BLaER1 (cell line): Measurements from ENCODE around the gene H1-8.
A peak's percentile ranks its signal among the peaks of the same experiment; 100 is the strongest.

Source experiments
- H3K27ac ChIP-seq: shearing (Covaris generic); formaldehyde crosslinking; 2 replicates; pipeline ENCODE4 v1.8.1; 2022
- H3K27me3 ChIP-seq: shearing (Covaris generic); formaldehyde crosslinking; 2 replicates; pipeline ENCODE4 v1.8.1; 2022
- H3K36me3 ChIP-seq: shearing (Covaris generic); formaldehyde crosslinking; 2 replicates; pipeline ENCODE4 v1.8.1; 2022
- H3K4me1 ChIP-seq: shearing (Covaris generic); formaldehyde crosslinking; 2 replicates; pipeline ENCODE4 v1.8.1; 2022
- H3K4me2 ChIP-seq: shearing (Covaris generic); formaldehyde crosslinking; 2 replicates; pipeline ENCODE4 v1.8.1; 2022
- H3K4me3 ChIP-seq: shearing (Covaris generic); formaldehyde crosslinking; 2 replicates; pipeline ENCODE4 v1.8.1; 2022
- H3K9ac ChIP-seq: shearing (Covaris generic); formaldehyde crosslinking; 2 replicates; pipeline ENCODE4 v1.8.1; 2022
- H3K9me3 ChIP-seq: shearing (Covaris generic); formaldehyde crosslinking; 2 replicates; pipeline ENCODE4 v1.8.1; 2022
- H4K20me1 ChIP-seq: shearing (Covaris generic); formaldehyde crosslinking; 2 replicates; pipeline ENCODE4 v1.8.1; 2022
- Cebpa-rat ChIP-seq: shearing (Covaris generic); IDR thresholded peaks from 2 replicates; pipeline ENCODE4 v1.8.1; 2022

Gene H1-8

DNA sequence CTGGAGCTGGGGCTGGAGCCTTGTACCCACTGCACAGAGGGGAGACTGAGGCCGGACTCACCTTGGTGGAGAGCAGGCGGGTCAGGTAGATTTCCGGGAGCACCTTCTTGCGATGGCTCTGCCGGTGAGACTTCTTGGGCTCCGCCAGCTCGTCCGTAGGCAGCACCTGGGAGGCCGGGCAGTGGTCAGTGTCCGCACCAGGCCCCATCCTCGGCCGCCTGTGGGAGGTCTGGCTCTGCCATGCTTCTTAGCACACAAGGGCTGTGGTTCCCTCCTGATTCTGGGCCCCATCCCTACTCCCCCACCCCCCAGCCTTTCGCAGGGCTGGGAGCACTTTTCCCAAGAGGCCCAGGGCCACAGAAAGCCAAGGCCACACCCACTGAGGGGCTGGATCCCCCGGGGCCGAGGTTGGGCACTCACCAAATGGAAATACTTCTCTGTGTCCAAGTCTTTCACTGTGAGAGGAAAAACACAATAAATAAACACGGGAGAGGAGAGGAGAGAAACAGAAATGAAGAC, 17.4 kb downstream of the H1-8 start:
- H3K9me3 ChIP-seq = no peaks in the 10 kb centered on the region
- H3K4me3 ChIP-seq = peak overlapping the region; percentile 59
- H4K20me1 ChIP-seq = no peaks in the 10 kb centered on the region
- no peaks in the 10 kb centered on the region for H3K27me3 ChIP-seq
- H3K4me2 ChIP-seq = peak overlapping the region; percentile 88
- peaks cover 77% of the 10 kb centered on the region for H3K4me1 ChIP-seq
- no peak for TF ChIP-seq Cebpa-rat
- H3K27ac ChIP-seq = peak overlapping the region; percentile 93
- H3K36me3 ChIP-seq = peaks cover 81% of the 10 kb centered on the region
- H3K9ac ChIP-seq = peak overlapping the region; percentile 79

DNA sequence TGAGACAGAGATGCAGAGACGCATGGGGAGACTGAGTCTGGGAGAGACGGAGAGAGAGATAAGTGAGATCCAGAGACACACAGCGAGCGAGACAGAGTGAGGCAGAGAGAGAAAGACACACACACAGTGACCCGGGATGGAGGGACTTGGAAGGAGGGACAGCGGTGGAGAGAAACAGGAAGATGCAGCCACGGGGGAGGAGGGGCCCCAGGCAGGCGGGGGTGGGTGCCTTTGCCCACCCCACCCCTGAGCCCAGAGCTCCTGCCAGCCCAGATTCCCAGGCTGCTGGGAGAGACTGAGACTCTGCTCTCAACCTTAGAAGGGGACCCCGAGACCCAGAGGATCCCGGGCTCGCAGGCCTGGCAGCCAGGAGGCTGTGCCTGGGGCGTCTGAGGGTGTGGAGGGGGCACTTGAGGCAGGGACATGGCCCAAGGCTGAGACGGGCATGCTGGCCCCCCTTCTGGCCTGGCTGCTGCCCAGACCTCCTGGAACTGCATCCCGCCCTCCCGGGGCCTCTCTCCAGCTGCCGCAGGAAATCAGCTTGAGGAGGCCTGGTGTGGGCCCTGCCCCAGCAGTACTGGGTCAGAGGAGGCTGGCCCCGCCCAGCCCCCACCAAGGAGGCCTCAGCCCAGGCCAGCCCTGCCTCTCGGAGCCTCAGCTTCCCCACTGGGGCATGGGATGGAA, 18.1 kb downstream of the H1-8 start:
- Histone ChIP-seq H3K4me2 (peak overlapping the region; percentile 88), H3K27ac (peak overlapping the region; percentile 93), H3K4me1 (peaks cover 69% of the 10 kb centered on the region), H3K36me3 (peaks cover 85% of the 10 kb centered on the region), H3K9me3 (no peaks in the 10 kb centered on the region), H3K27me3 (no peaks in the 10 kb centered on the region), H3K9ac (peak overlapping the region; percentile 79), H3K4me3 (peak overlapping the region; percentile 59), H4K20me1 (no peaks in the 10 kb centered on the region)
- TF ChIP-seq Cebpa-rat = no peak

DNA sequence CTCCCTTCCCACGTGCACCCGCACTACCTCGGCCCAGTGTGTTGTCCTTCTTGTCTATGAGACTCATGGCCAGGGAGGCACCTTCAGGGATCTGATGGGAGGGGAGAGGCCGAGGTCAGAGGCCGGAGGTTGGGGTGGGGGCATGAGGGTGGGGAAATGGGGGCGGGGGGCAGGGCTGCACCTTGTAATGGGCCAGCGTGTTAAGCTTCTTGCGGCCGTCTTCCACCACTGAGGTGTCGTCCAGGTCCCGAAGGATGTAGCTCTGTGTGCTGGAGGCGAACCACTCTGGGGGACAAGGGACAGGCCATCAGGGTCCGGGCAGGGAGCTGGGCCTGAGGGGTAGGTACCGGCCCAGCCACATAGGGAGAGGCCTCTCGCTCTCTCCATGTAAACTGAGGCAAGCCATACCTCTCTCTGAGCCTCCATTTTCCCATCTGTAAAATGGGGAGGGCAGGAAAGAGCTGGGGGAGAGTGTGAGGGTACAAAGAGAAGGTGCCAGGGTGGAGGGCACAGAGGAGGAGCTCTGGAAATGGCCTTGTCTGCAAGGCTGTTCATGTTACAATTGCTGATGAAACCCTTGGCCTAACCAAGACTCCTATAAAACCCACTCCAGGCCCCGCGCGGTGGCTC, 18.8 kb downstream of the H1-8 start:
- H3K9me3 ChIP-seq = no peaks in the 10 kb centered on the region
- H3K4me3 ChIP-seq = no peak overlapping the region
- H3K27me3 ChIP-seq = no peaks in the 10 kb centered on the region
- no peaks in the 10 kb centered on the region for H4K20me1 ChIP-seq
- peak overlapping the region; percentile 79 for H3K9ac ChIP-seq
- H3K4me1 ChIP-seq = peaks cover 63% of the 10 kb centered on the region
- peak overlapping the region; percentile 93 for H3K27ac ChIP-seq
- no peak for TF ChIP-seq Cebpa-rat
- peak overlapping the region; percentile 88 for H3K4me2 ChIP-seq
- H3K36me3 ChIP-seq = peaks cover 85% of the 10 kb centered on the region

DNA sequence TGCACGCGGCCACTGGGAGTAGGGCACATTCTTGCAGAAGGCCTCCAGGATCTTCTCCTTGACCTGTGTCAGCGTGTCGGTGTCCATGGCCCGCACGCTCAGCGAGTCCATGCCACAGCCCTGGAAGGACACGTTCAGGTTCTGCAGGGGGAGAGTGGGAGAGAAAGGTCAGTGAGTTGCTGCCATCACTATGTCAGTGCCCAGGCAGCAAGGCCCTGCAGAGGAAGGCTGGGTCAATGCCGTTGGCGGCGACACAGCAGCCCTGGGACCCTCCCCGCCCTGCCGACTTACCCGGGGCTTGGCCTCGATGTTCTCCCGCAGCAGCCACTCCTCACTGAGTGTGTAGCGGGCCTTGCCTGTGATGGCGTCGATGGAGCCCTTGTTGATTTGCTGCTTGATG, 19.8 kb downstream of the H1-8 start:
- H3K27me3 ChIP-seq = no peaks in the 10 kb centered on the region
- no peaks in the 10 kb centered on the region for H3K9me3 ChIP-seq
- H4K20me1 ChIP-seq = no peaks in the 10 kb centered on the region
- no peak for TF ChIP-seq Cebpa-rat
- no peak overlapping the region for H3K4me3 ChIP-seq
- H3K9ac ChIP-seq = peak overlapping the region; percentile 6; the same call in 1 of the 2 replicates
- H3K4me1 ChIP-seq = peaks cover 52% of the 10 kb centered on the region
- H3K27ac ChIP-seq = peak overlapping the region; percentile 55
- peaks cover 85% of the 10 kb centered on the region for H3K36me3 ChIP-seq
- no peak overlapping the region for H3K4me2 ChIP-seq

GRCh38 chr3:129563332-129563731, 20.4 kb downstream of the H1-8 start:
- no peak for TF ChIP-seq Cebpa-rat
- H3K27ac ChIP-seq = peak overlapping the region; percentile 55; the same call in 1 of the 2 replicates
- no peaks in the 10 kb centered on the region for H4K20me1 ChIP-seq
- no peaks in the 10 kb centered on the region for H3K27me3 ChIP-seq
- H3K36me3 ChIP-seq = peaks cover 83% of the 10 kb centered on the region
- no peak overlapping the region for H3K4me2 ChIP-seq
- H3K4me3 ChIP-seq = no peak overlapping the region
- no peak overlapping the region for H3K9ac ChIP-seq
- H3K9me3 ChIP-seq = no peaks in the 10 kb centered on the region
- peaks cover 47% of the 10 kb centered on the region for H3K4me1 ChIP-seq

GRCh38 chr3:129563850-129564535, 21.0 kb downstream of the H1-8 start:
- no peak for TF ChIP-seq Cebpa-rat
- H3K9me3 ChIP-seq = no peaks in the 10 kb centered on the region
- H3K4me1 ChIP-seq = peaks cover 40% of the 10 kb centered on the region
- no peak overlapping the region for H3K4me3 ChIP-seq
- 0 out of 2 replicates have a peak overlapping the region, but pooled peaks have one; percentile 5 for H3K9ac ChIP-seq
- H3K27me3 ChIP-seq = no peaks in the 10 kb centered on the region
- no peaks in the 10 kb centered on the region for H4K20me1 ChIP-seq
- H3K4me2 ChIP-seq = no peak overlapping the region
- peaks cover 83% of the 10 kb centered on the region for H3K36me3 ChIP-seq
- H3K27ac ChIP-seq = peak overlapping the region; percentile 48

- peaks cover 83% of the 10 kb centered on the region for H3K36me3 ChIP-seq
- H3K4me2 ChIP-seq = no peak overlapping the region
- peaks cover 29% of the 10 kb centered on the region for H3K4me1 ChIP-seq
- no peak overlapping the region for H3K4me3 ChIP-seq
- TF ChIP-seq Cebpa-rat = no peak
- no peaks in the 10 kb centered on the region for H3K27me3 ChIP-seq
- peak overlapping the region; percentile 48 for H3K27ac ChIP-seq
- H4K20me1 ChIP-seq = no peaks in the 10 kb centered on the region
- H3K9me3 ChIP-seq = no peaks in the 10 kb centered on the region
- 0 out of 2 replicates have a peak overlapping the region, but pooled peaks have one; percentile 5 for H3K9ac ChIP-seq
These were observed 22.1 kb downstream of the H1-8 start for GRCh38 chr3:129564981-129565644.

- H3K27ac ChIP-seq = no peak overlapping the region; the same call in 1 of the 2 replicates
- H3K27me3 ChIP-seq = no peaks in the 10 kb centered on the region
- no peaks in the 10 kb centered on the region for H4K20me1 ChIP-seq
- TF ChIP-seq Cebpa-rat = no peak
- H3K4me3 ChIP-seq = no peak overlapping the region
- H3K4me1 ChIP-seq = peaks cover 25% of the 10 kb centered on the region
- H3K4me2 ChIP-seq = no peak overlapping the region
- H3K36me3 ChIP-seq = peaks cover 90% of the 10 kb centered on the region
- no peaks in the 10 kb centered on the region for H3K9me3 ChIP-seq
- H3K9ac ChIP-seq = no peak overlapping the region
These were observed 22.9 kb downstream of the H1-8 start for GRCh38 chr3:129565902-129566301.

DNA sequence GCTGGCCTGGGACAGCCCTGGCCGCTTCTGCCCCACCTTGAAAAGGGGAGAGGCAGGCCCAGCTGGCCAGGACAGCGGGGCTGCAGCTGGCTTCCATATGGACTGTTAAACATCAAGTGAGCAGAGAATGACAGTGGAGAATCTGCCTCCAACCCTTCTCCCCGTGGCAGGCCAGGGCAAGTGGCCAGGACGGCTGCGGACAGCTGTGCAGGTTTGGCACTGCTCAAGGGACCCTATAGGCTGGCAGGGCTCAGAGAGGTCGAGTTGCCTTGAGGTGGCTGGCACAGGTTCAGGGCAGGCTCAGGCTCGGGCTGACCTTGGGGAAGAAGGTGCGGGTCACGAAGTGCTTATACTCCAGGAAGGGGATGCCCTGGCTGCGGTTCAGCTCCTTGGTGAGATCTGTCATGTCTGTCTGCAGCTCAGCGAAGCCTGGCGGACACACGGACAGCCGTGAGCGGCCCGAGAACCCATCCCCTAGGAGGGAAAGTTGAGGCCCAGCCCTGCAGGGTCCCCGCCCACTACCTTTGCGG, 24.3 kb downstream of the H1-8 start:
- Histone ChIP-seq H4K20me1 (no peaks in the 10 kb centered on the region), H3K4me3 (no peak overlapping the region), H3K4me2 (no peak overlapping the region), H3K27ac (no peak overlapping the region; the same call in 1 of the 2 replicates), H3K9ac (no peak overlapping the region), H3K4me1 (peaks cover 24% of the 10 kb centered on the region), H3K36me3 (peaks cover 98% of the 10 kb centered on the region), H3K9me3 (no peaks in the 10 kb centered on the region), H3K27me3 (no peaks in the 10 kb centered on the region)
- no peak for TF ChIP-seq Cebpa-rat
